Parathyroid adenoma (tissue), 2 donors: ENCODE measurements around the gene EXOG.

Experiments used
- H2AFZ ChIP-seq: fragments of 300-600 bp; sonication (generic); one replicate; pipeline ENCODE4 v1.7.0; 2017; ENCODE audit warnings: antibody characterized with exemption, mild to moderate bottlenecking
- H3K27ac ChIP-seq: fragments of 300-600 bp; sonication (generic); one replicate; pipeline ENCODE4 v1.7.0; 2017
- H3K27me3 ChIP-seq: fragments of 300-600 bp; sonication (generic); one replicate; pipeline ENCODE4 v1.7.0; 2017; ENCODE audit warnings: low read length; ENCODE audit not compliant: control insufficient read depth, insufficient read depth
- H3K36me3 ChIP-seq: fragments of 300-600 bp; sonication (generic); one replicate; pipeline ENCODE4 v1.7.0; 2017; ENCODE audit warnings: low read length; ENCODE audit not compliant: control insufficient read depth, insufficient read depth
- H3K4me1 ChIP-seq: fragments of 300-600 bp; sonication (generic); one replicate; pipeline ENCODE4 v1.7.0; 2017; ENCODE audit warnings: control low read depth
- H3K4me2 ChIP-seq: fragments of 300-600 bp; sonication (generic); one replicate; pipeline ENCODE4 v1.7.0; 2017; ENCODE audit warnings: low read length
- H3K4me3 ChIP-seq: fragments of 300-600 bp; sonication (generic); one replicate; pipeline ENCODE4 v1.7.0; 2017; ENCODE audit warnings: low read depth, low read length
- H3K79me2 ChIP-seq: fragments of 300-600 bp; sonication (generic); one replicate; pipeline ENCODE4 v1.7.0; 2017; ENCODE audit warnings: control low read depth
- H3K9ac ChIP-seq: fragments of 300-600 bp; sonication (generic); one replicate; pipeline ENCODE4 v1.7.0; 2017; ENCODE audit warnings: mild to moderate bottlenecking
- H3K9me3 ChIP-seq: fragments of 300-600 bp; sonication (generic); one replicate; pipeline ENCODE4 v1.7.0; 2017; ENCODE audit warnings: low read length; ENCODE audit not compliant: control insufficient read depth
- CTCF ChIP-seq: fragments of 300-600 bp; sonication (generic); IDR thresholded peaks from one replicate; pipeline ENCODE4 v1.7.0; 2017; ENCODE audit warnings: antibody characterized with exemption, mild to moderate bottlenecking
- donor health status: primary hyperparathyroidism.

The EXOG gene

GRCh38 chr3:38453913-38454177 is 42.3 kb upstream of the EXOG start:
- Histone ChIP-seq H3K79me2 (peaks cover 33% of the 10 kb centered on the region), H3K27me3 (no peaks in the 10 kb centered on the region), H3K9me3 (no peaks in the 10 kb centered on the region), H3K9ac (peak overlapping the region; percentile 30), H2AFZ (no peak overlapping the region), H3K36me3 (no peaks in the 10 kb centered on the region), H3K27ac (peak overlapping the region; percentile 82), H3K4me3 (peak overlapping the region; percentile 70), H3K4me2 (no peak overlapping the region), H3K4me1 (peaks cover 31% of the 10 kb centered on the region)
- TF ChIP-seq CTCF, result no peak

GRCh38 chr3:38454178-38454883 is 41.8 kb upstream of the EXOG start:
- H3K9me3 ChIP-seq, result no peaks in the 10 kb centered on the region
- H3K4me3 ChIP-seq, result peak overlapping the region; percentile 70
- peak overlapping the region; percentile 30 for H3K9ac ChIP-seq
- no peak for TF ChIP-seq CTCF
- peak overlapping the region; percentile 90 for H2AFZ ChIP-seq
- H3K27me3 ChIP-seq, result no peaks in the 10 kb centered on the region
- H3K4me2 ChIP-seq, result peak overlapping the region; percentile 84
- H3K4me1 ChIP-seq, result peaks cover 31% of the 10 kb centered on the region
- H3K79me2 ChIP-seq, result peaks cover 35% of the 10 kb centered on the region
- H3K27ac ChIP-seq, result peak overlapping the region; percentile 82
- H3K36me3 ChIP-seq, result no peaks in the 10 kb centered on the region

- Histone ChIP-seq H3K4me3 (peak overlapping the region; percentile 70), H2AFZ (peak overlapping the region; percentile 90), H3K79me2 (peaks cover 36% of the 10 kb centered on the region), H3K27me3 (no peaks in the 10 kb centered on the region), H3K27ac (peak overlapping the region; percentile 82), H3K9ac (no peak overlapping the region), H3K36me3 (no peaks in the 10 kb centered on the region), H3K9me3 (no peaks in the 10 kb centered on the region), H3K4me1 (peaks cover 31% of the 10 kb centered on the region), H3K4me2 (peak overlapping the region; percentile 84)
- TF ChIP-seq CTCF, result no peak
Observed at GRCh38 chr3:38454884-38455638, 41.1 kb upstream of the EXOG start.

GRCh38 chr3:38455639-38456430 is 40.3 kb upstream of the EXOG start:
- Histone ChIP-seq H3K9ac (no peak overlapping the region), H3K4me2 (peak overlapping the region; percentile 84), H3K79me2 (peaks cover 40% of the 10 kb centered on the region), H3K4me1 (peaks cover 36% of the 10 kb centered on the region), H2AFZ (peak overlapping the region; percentile 90), H3K27me3 (no peaks in the 10 kb centered on the region), H3K9me3 (no peaks in the 10 kb centered on the region), H3K36me3 (no peaks in the 10 kb centered on the region), H3K4me3 (peak overlapping the region; percentile 70), H3K27ac (peak overlapping the region; percentile 82)
- no peak for TF ChIP-seq CTCF
